H9 (cell line): ENCODE data around the gene UPP1. TPM values are rescaled to one million over a fixed set of nuclear protein-coding genes. Genes with fewer than 3 reads are reported as not detected.

Experiments used
- DNase-seq: peaks from one replicate; pipeline ENCODE4 v3.0.0-alpha.2; 2017
- H2AFZ ChIP-seq: one replicate; pipeline ENCODE4 v1.6.1; 2013; ENCODE audit warnings: mild to moderate bottlenecking, low read length, control low read depth, moderate library complexity
- H2AK5ac ChIP-seq: 2 replicates; pipeline ENCODE4 v1.6.1; 2013; ENCODE audit warnings: low read length, control low read depth, mixed read lengths; ENCODE audit not compliant: insufficient read length
- H2BK120ac ChIP-seq: one replicate; pipeline ENCODE4 v1.6.1; 2013; ENCODE audit warnings: low read depth, mild to moderate bottlenecking, low read length, control low read depth, inconsistent platforms; ENCODE audit not compliant: poor library complexity, severe bottlenecking
- H2BK12ac ChIP-seq: 2 replicates; pipeline ENCODE4 v1.6.1; 2013; ENCODE audit warnings: low read length, control low read depth, mixed read lengths, low read depth; ENCODE audit not compliant: insufficient read length
- H2BK15ac ChIP-seq: 2 replicates; pipeline ENCODE4 v1.6.1; 2013; ENCODE audit warnings: low read depth, low read length, control low read depth
- H2BK20ac ChIP-seq: one replicate; pipeline ENCODE4 v1.6.1; 2013; ENCODE audit warnings: low read depth, mild to moderate bottlenecking, low read length, control low read depth, inconsistent platforms; ENCODE audit not compliant: poor library complexity, severe bottlenecking
- H2BK5ac ChIP-seq: 2 replicates; pipeline ENCODE4 v1.6.1; 2013; ENCODE audit warnings: low read length, control low read depth, mixed read lengths; ENCODE audit not compliant: insufficient read length
- H3K14ac ChIP-seq: 2 replicates; pipeline ENCODE4 v1.6.1; 2013; ENCODE audit warnings: low read length, control low read depth; ENCODE audit not compliant: insufficient read depth
- H3K18ac ChIP-seq: 2 replicates; pipeline ENCODE4 v1.6.1; 2013; ENCODE audit warnings: low read depth, mild to moderate bottlenecking, mixed read lengths, low read length, control low read depth; ENCODE audit not compliant: insufficient read length
- H3K23ac ChIP-seq: 2 replicates; pipeline ENCODE4 v1.6.1; 2013; ENCODE audit warnings: low read length, control low read depth, mixed read lengths, low read depth; ENCODE audit not compliant: insufficient read length
- H3K23me2 ChIP-seq: 2 replicates; pipeline ENCODE4 v1.6.1; 2013; ENCODE audit warnings: low read depth, mild to moderate bottlenecking, mixed read lengths, low read length, control low read depth; ENCODE audit not compliant: insufficient read length, poor library complexity, severe bottlenecking
- H3K27ac ChIP-seq: 2 replicates; pipeline ENCODE4 v1.5.1; 2013; ENCODE audit warnings: low read length, control low read depth, mixed read lengths, low read depth; ENCODE audit not compliant: insufficient read length
- H3K27me3 ChIP-seq: 2 replicates; pipeline ENCODE4 v1.6.1; 2013; ENCODE audit warnings: low read length, control low read depth, inconsistent platforms; ENCODE audit not compliant: insufficient read depth
- H3K4ac ChIP-seq: 2 replicates; pipeline ENCODE4 v1.6.1; 2013; ENCODE audit warnings: low read depth, mild to moderate bottlenecking, control low read depth, inconsistent platforms, low read length, moderate library complexity
- H3K4me1 ChIP-seq: 2 replicates; pipeline ENCODE4 v1.6.1; 2013; ENCODE audit warnings: low read length, control low read depth, inconsistent platforms; ENCODE audit not compliant: insufficient read depth
- H3K4me2 ChIP-seq: 2 replicates; pipeline ENCODE4 v1.6.1; 2013; ENCODE audit warnings: low read length, control low read depth, mixed read lengths; ENCODE audit not compliant: insufficient read length, insufficient read depth
- H3K56ac ChIP-seq: 2 replicates; pipeline ENCODE4 v1.6.1; 2013; ENCODE audit warnings: low read depth, mild to moderate bottlenecking, mixed read lengths, low read length, control low read depth; ENCODE audit not compliant: insufficient read length
- H3K79me1 ChIP-seq: 2 replicates; pipeline ENCODE4 v1.6.1; 2013; ENCODE audit warnings: low read depth, mild to moderate bottlenecking, moderate library complexity, low read length, control low read depth, inconsistent platforms; ENCODE audit not compliant: insufficient read depth, poor library complexity, severe bottlenecking
- H3K79me2 ChIP-seq: 2 replicates; pipeline ENCODE4 v1.6.1; 2013; ENCODE audit warnings: low read length, control low read depth, inconsistent platforms; ENCODE audit not compliant: insufficient read depth
- H3K9ac ChIP-seq: 2 replicates; pipeline ENCODE4 v1.6.1; 2013; ENCODE audit warnings: low read length, control low read depth, mixed read lengths; ENCODE audit not compliant: insufficient read length; ENCODE audit errors: extremely low read depth
- H3K9me3 ChIP-seq: one replicate; pipeline ENCODE4 v1.6.1; 2013; ENCODE audit warnings: low read depth, low read length, inconsistent platforms; ENCODE audit not compliant: control insufficient read depth
- H3T11ph ChIP-seq: one replicate; pipeline ENCODE4 v1.6.1; 2013; ENCODE audit warnings: mild to moderate bottlenecking, low read length, control low read depth, inconsistent platforms
- H4K20me1 ChIP-seq: one replicate; pipeline ENCODE4 v1.6.1; 2013; ENCODE audit not compliant: control insufficient read depth, insufficient read length, insufficient read depth
- H4K5ac ChIP-seq: 2 replicates; pipeline ENCODE4 v1.6.1; 2013; ENCODE audit warnings: low read depth, mild to moderate bottlenecking, mixed read lengths, low read length, control low read depth; ENCODE audit not compliant: insufficient read length
- H4K8ac ChIP-seq: replicated peaks from 2 replicates; pipeline ENCODE4 v1.6.1; 2013; ENCODE audit warnings: low read length, control low read depth, mixed read lengths, low read depth; ENCODE audit not compliant: insufficient read length
- H4K91ac ChIP-seq: 2 replicates; pipeline ENCODE4 v1.6.1; 2013; ENCODE audit warnings: low read depth, mild to moderate bottlenecking, moderate library complexity, mixed read lengths, low read length, control low read depth; ENCODE audit not compliant: insufficient read length
- H3K27ac Mint-ChIP-seq, 3 experiments: 2 replicates in 2 of 3; 3 replicates in 1 of 3; pipeline ENCODE4 v1.8.0; 2020 to 2021; ENCODE audit warnings: mixed read lengths in 3 of 3, mild to moderate bottlenecking in 1 of 3, moderate library complexity in 1 of 3
- H3K27me3 Mint-ChIP-seq: 2 replicates; pipeline ENCODE4 v1.8.0; 2021; ENCODE audit warnings: low read depth, mild to moderate bottlenecking, moderate library complexity, mixed read lengths
- H3K36me3 Mint-ChIP-seq, 3 experiments: 2 replicates in 2 of 3; 3 replicates in 1 of 3; pipeline ENCODE4 v1.8.0; 2020 to 2021; ENCODE audit warnings: low read depth in 3 of 3, mixed read lengths in 3 of 3; ENCODE audit not compliant: insufficient read depth in 1 of 3
- H3K4me1 Mint-ChIP-seq, 2 experiments: 2 replicates each; pipeline ENCODE4 v1.8.0; 2020; ENCODE audit warnings: mixed read lengths in 2 of 2
- H3K4me3 Mint-ChIP-seq, 2 experiments: 2 replicates in 1 of 2; 3 replicates in 1 of 2; pipeline ENCODE4 v1.8.0; 2020 to 2021; ENCODE audit warnings: mild to moderate bottlenecking in 2 of 2, mixed read lengths in 2 of 2, moderate library complexity in 1 of 2
- H3K9me3 Mint-ChIP-seq, 2 experiments: 2 replicates in 1 of 2; 3 replicates in 1 of 2; pipeline ENCODE4 v1.8.0; 2020; ENCODE audit warnings: mild to moderate bottlenecking in 2 of 2, mixed read lengths in 2 of 2, moderate library complexity in 1 of 2
- CTCF ChIP-seq: fragments of 200-600 bp; sonication (generic); conservative IDR thresholded peaks from 3 replicates; pipeline ENCODE4 v1.8.0; 2021; ENCODE audit warnings: antibody characterized with exemption, mild to moderate bottlenecking
- WGBS: extraction: QIAGEN DNeasy Blood & Tissue Kit; methylation state at CpG from one replicate; pipeline ENCODE4 v1.1.7; 2013; ENCODE audit warnings: missing lambda C conversion rate, low lambda C conversion rate, mixed read lengths; ENCODE audit not compliant: insufficient read length; ENCODE audit errors: extremely low coverage; 5-methylcytosine and 5-hydroxymethylcytosine counted together
- total RNA-seq: library from RNA; stranded (reverse); gene quantifications from 2 replicates; pipeline ENCODE4 v1.2.1, GENCODE V29; 2021

UPP1 gene
- total RNA-seq, 1 experiment from 2014 or later = 34.2 TPM

- Histone ChIP-seq H2BK12ac (no peak overlapping the region), H3K4ac (no peak overlapping the region), H2BK5ac (no peak overlapping the region), H4K20me1 (no peaks in the 10 kb centered on the region), H3K18ac (no peak overlapping the region), H2BK20ac (no peak overlapping the region), H4K5ac (no peak overlapping the region), H3K9ac (no peak overlapping the region), H2AK5ac (no peak overlapping the region), H3K4me2 (no peak overlapping the region), H4K8ac (no peak overlapping the region), H2BK120ac (no peak overlapping the region), H3K79me2 (no peaks in the 10 kb centered on the region), H3K9me3 (no peaks in the 10 kb centered on the region), H3K27ac (no peak overlapping the region), H4K91ac (no peak overlapping the region), H3K79me1 (no peaks in the 10 kb centered on the region), H3K14ac (no peak overlapping the region), H3K4me1 (peaks cover 9% of the 10 kb centered on the region; the same call in 1 of the 2 replicates), H3K23ac (no peak overlapping the region), H3K23me2 (no peaks in the 10 kb centered on the region), H3T11ph (no peak overlapping the region), H3K56ac (no peak overlapping the region), H2AFZ (no peak overlapping the region), H3K27me3 (no peaks in the 10 kb centered on the region), H2BK15ac (no peak overlapping the region)
- H3K27me3 Mint-ChIP-seq = no peaks in the 10 kb centered on the region
- H3K9me3 Mint-ChIP-seq = no peaks in the 10 kb centered on the region; a peak in 2 of 5 replicates
- TF ChIP-seq CTCF = no peak
- peaks cover 43 to 48% of the 10 kb centered on the region in 2 experiments for H3K4me1 Mint-ChIP-seq
- H3K4me3 Mint-ChIP-seq = no peak overlapping the region
- peaks cover 0 to 18% (median 0%) of the 10 kb centered on the region in 3 experiments; a peak in 3 of 7 replicates for H3K36me3 Mint-ChIP-seq
- WGBS = no CpG with 5 or more reads among the region's 6 CpGs
- H3K27ac Mint-ChIP-seq = peak overlapping the region in 1 of 3 experiments; percentile 13; a peak in 1 of 7 replicates
- DNase-seq = no peak
Measured at GRCh38 chr7:48083114-48083830, 5.8 kb upstream of the UPP1 start.
